Suppressor macrophage treated with lipopolysaccharide for 4 hours (primary cell): ENCODE results near the gene DNM2.
"Not testable (repeated sequence)": the region's sequence is repeated elsewhere in the genome, so short reads cannot be mapped to it uniquely, and the experiment has no call there.

Source experiments
- DNase-seq: peaks from one replicate; pipeline ENCODE4 v3.0.0-alpha.2; 2020

The DNM2 gene

DNA sequence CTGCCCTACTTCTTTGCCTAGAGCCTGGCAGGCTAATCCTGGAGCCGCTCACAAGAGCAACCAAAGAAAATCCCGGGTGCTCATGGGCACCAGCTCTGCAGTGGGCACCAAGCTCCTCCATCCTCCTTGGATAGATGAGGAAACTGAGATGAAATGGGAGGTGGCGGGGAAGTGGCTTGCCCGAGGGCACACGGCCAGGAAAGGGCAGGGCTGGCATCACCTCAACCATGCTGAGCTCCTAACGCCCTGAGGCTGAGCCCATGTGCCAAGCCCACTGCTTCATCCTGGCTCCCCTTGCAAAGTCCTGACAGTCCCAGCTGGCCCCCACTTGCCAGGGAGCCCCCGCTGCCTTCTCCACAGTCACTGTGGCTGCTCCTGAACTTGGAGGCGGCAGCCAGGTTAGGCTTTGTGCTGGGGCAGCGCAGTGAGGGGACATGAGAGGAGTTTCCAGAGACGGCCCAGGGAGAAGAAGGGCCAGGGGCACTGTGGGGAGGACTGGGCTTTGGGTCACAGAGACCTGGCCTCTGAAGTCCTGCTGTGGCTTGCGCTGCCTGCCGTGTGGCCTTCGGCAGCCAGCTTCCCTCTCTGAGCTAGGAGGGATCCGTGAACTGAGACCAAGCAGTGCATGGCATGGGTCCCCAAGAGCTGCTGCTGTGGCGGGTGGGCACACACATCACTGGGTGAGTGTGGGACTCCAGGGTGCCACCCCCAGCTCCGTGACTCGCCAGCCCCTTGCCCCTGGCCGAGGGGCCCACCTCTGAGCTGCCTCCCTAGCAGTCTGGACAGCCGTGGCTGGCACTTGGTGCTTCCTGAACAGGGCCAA is 100.6 kb downstream of the DNM2 start:
- DNase-seq = no peak

DNA sequence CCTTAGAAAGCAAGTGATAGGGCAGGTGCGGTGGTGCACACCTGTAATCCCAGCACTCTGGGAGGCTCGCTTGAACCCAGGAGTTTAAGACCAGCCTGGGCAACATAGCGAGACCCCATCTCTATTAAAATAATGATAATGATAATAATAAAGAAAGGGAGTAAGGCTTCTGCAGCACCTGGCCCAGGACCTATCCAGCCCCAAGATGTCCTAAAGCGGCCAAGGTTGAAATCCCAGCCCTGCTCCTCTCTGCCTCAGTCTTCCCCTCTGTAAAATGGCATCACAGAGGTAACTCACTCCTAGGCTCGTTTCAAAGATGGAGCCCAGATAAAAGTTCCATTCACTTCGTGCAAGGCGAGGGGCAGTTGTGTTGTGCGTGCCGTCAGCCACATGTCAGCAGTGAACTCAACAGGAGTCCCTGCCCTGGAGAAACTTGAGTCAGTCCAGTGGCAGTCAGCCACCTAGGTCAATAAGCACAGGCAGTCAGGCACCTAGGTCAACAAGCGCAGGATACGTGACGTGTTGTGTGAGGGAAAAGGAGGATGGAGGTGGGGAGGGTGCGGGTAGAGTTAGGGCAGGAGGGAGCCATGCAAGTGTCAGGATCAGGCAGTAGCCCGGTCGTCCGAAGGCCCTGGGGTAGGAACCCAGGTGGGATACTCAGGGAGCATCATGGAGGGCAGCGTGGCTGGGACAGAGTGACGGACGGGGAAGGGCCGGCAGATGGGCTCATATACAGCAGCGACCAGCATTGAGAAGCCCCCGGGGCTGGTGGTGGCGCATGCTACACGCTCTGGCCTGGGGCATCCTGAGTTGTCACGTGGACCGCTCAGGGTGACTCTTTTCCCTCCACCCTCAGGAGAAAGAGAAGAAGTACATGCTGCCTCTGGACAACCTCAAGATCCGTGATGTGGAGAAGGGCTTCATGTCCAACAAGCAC is 101.5 kb downstream of the DNM2 start:
- DNase-seq = no peak

DNA sequence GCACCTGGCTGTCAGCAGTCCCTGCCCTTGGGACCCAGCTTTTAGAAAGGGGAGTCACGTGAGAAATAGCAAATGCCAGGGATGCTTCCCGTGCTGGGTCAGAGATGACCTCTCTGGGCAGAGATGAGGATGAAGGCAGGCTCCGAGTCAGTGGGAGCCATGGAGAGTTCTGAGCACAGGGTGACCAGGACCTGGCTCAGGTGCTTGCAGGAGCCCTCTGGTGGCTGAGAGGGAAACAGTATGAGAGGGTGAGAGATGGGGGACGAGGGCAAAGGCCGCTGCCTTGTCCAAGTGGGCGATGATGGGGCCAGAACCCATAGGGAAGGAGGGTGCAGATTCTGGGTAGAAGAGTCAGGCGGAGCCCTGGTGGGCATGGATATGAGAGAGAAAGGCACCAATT is 102.3 kb downstream of the DNM2 start:
- peak; percentile 16 for DNase-seq

DNA sequence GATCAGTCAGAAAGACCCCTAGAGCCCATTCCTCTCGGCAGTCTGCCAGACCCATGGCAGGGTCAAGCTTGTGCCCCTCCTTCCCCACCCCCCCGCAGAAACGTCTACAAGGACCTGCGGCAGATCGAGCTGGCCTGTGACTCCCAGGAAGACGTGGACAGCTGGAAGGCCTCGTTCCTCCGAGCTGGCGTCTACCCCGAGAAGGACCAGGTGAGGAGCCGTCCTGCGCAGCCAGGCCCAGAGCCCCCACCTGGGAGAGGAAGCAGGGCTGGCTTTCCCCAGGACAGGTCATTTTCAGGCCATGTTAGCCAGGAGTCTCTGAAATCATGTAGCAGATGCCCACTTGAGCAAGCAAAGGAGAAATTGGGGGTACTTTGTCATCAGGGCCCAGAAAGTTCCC is 105.8 kb downstream of the DNM2 start:
- DNase-seq = no peak

DNA sequence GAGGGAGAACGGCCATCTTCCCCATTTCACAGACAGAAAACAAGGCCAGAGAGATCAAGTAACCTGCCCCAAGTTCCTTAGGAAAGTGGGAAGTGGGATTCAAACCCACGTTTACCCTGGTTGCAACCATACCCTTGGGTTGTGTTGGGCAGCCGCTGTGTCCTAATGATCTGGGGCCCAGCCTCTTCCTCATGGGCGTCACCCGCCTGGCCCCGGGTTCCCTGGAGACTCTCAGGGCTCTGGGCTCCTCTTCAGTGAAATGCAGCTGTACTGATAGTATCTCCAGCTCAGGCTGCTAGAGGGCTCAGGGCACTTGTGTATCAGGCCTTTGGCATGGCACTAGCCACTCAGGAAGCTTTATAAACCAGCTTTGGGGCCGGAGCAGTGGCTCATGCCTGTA is 108.4 kb downstream of the DNM2 start:
- no peak for DNase-seq

DNA sequence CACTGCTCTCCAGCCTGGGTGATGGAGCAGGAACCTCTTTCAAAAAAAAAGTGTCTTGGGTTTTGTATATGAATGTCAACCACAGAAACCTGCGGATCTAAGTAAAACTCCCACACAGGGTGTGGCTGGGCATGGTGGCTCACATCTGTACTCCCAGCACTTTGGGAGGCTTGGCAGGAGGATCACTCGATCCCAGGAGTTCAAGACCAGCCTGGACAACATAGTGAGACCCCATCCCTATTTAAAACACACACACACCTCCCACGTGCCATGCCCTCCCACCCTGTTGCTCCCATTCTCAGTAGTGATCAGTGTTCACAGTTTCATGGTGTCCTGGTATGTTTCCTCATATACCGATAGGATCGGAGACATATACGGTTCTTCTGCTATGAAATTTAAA is 109.0 kb downstream of the DNM2 start:
- DNase-seq = no peak

DNA sequence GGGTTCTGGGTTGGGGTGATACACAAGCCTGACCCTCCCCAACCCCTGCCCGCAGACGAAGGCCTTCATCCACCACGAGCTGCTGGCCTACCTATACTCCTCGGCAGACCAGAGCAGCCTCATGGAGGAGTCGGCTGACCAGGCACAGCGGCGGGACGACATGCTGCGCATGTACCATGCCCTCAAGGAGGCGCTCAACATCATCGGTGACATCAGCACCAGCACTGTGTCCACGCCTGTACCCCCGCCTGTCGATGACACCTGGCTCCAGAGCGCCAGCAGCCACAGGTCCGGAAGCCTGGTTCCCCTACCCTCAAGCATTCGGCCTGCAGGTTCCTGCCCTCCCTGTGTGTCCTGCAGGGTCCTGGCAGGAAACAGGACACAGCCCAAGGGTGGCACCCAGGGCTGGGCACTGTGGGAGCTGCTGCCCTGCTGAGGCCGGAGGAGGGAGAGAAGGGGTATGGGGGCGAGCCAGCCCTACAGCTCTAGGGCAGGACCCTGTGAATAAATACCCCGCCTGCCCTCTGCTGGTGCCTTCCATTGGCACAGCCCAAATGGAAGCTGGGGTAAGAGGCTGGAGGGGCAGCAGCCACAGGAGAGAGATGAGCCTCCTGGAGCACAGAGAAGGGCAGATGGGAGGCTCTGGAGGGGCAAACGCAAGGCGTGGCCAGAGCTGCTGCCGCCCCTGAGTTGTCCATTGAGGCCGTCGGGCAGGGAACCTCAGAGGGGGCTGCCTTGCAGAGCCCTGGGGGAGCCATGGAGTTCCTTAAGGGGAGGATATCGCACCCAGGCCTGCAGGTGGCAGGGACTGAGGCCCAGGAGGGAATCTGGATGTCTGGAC is 111.3 kb downstream of the DNM2 start:
- no peak for DNase-seq

DNA sequence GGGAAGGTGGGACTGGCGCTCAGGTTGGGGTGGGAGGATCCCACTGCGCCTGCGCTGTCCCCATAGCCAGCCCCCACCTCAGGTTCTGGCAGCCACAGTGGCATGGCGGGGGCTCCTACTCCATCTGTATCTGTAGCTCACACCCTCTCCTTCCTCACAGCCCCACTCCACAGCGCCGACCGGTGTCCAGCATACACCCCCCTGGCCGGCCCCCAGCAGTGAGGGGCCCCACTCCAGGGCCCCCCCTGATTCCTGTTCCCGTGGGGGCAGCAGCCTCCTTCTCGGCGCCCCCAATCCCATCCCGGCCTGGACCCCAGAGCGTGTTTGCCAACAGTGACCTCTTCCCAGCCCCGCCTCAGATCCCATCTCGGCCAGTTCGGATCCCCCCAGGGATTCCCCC is 112.1 kb downstream of the DNM2 start:
- DNase-seq = no peak

DNA sequence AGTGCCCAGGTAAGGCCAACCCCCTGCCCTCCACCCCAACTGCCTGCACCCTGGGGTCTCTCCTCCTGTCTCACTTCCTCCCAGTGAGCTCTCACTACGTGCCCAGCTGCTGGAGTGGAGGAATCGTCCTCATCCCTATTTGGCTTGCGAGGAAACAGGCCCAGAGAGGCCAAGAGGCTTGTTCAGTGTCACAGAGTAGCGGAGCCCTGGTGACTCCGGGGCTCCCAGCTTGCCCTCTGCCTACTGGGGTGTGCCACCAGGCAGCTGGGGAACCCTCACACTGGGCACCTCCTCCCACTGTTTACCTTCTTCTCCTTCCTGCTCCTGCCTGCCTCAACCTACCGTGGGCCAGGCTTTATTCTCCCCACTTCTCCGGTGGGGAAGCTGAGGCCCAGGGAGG is 112.5 kb downstream of the DNM2 start:
- no peak for DNase-seq

DNA sequence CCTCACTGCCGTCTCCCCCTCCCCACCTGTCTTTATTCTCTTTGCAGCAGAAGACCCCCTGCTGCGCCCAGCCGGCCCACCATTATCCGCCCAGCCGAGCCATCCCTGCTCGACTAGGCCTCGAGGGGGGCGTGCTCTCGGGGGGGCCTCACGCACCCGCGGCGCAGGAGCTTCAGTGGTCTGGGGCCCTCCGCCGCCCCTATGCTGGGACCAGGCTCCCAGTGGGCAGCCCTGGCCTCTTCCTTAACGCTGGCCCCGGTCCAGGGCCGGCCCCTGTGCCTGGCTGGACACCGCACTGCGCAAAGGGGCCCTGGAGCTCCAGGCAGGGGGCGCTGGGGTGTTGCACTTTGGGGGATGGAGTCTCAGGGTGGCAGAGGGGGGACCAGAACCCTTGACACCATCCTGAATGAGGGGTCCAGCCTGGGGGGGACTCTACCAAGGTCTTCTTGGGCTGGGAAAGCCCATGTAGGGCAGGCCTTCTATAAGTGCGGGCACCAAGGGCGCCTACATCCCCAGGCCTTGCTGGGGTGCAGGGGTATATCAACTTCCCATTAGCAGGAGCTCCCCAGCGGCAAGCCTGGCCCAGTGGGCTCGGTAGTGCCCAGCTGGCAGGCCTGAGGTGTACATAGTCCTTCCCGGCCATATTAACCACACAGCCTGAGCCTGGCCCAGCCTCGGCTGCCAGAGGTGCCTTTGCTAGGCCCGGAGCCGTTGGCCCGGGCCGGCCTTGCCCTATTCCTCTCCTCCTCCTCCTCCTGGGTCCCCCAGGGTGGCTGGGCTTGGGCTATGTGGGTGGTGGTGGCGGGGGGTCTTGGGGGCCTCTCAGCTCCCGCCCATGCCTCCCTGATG is 113.3 kb downstream of the DNM2 start:
- no peak for DNase-seq

DNA sequence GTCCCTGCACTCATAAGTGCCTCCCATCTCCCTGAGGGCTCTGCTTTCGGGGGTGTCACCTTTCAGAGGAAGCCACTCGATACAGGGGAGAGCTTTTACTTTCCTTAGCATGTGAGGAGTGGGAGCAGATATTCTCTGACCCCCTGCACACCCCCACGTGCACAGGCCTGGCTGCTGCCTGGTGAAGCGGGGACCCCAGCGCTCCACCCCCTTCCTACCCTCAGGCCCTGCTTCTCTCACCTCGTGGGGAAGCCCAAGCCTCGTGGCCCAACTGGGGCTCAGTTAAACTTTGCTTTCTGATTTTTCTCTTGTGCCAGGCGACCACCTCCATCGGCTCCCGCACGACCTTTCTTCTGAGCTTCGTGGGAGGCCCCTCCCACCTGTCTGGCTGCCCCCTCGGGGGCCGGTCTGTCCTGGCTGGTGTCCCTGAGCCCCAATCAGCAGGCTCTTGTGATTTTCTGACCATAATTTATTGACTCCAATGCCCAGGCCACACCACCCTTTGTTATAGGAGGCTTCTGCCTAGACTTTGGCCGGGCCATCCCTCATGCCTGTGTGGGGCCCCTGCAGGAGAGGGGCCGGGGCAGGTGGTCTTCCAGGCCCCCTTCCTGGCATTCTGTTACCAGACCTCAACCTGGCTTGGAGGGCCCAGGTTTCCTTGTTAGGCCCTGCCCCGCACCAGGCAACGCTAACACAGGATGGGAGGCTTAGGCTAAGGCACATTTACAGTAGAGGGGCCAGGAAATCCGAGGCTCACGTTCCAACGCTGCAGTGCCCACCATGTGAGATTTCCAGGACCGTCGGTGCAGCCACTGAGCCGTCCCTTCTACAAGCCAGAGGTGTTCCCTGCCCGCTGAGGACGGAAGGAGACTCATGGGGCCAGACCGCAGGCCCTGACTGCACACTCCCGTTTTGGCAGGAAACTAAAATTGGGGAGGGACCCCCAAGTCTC is 114.4 kb downstream of the DNM2 start:
- no peak for DNase-seq

DNA sequence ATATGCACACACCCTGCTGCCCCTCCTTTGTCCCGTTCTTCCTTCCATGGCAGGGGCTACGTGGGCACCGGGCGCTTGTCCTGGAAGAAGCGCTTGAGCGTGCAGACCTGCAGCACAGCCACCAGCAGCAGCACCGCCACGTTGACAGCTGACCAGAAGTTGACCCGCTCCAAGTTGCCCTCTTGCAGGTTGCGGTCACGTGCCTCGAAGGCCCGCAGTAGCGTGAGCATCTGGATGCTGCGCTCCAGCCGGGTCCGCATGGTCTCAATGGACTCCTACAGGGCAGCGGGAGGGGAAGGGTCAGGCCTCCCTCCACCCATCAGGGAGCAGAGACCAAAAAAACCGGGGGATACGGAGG is 115.0 kb downstream of the DNM2 start:
- no peak for DNase-seq

DNA sequence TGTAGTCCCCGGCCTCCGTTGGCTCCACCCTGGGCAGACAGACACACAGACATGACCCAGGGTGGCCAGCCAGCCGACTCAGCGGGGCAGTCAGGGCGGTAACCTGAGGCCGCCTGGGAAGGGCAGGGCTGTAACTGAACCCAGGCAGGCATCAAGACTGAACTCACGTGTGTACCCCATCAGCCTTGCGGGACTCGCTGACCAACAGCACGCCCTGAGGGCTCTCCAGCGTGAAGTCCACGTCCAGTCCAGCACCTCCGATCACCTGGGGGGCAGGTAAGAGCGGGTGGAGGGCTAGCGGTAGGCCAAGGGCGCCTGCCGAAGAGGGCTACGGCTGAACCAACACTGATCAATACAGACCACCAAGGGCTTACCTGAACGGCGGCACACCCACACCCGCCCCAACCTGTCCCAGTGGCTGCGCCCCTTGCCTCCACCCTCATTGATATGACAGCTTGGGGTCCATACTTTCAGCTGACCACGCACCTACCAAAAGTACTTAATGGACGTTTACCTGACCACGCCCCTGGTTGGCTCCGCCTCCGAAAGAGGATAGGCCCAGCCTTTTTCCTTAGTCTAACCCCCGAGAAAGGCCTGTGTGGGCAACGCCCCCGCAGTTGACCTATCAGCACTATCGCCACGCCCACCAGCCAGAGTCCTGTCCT is 117.3 kb downstream of the DNM2 start:
- no peak for DNase-seq

DNA sequence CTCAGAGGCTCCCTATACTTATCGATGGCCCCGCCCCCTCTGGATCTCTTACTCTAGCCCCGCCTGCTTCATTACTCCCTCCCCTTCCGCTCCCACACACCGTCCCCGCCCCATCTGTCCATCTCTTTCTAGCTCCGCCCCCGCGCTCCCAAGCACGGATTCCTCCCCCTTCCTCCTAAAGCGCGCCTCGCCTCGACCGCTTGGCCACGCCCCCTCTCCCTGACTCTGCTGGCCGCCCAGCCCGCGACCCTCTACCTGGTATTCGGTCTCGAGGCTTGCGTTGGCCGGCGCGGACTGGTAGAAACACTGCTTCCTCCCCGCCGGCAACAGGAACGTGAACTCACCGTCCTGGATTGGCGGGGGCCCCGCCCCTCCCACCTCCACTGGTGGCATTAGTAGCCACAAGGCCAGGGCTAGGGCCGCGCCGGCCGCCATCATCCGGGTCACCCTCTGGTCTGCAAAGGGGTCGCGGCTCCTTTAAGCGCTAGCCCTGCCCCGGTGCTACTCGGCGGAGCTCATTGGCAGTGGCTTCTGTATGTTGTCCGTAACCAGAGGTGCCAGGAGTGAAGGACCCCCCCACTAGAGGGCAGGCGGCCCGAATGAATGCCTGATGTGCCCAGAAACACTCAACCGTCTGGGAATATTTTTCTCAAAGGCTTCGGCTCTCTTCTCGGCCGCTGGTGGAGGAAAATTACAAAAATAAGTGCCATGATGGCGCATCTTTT is 118.0 kb downstream of the DNM2 start, which contains the start of gene TMED1:
Gene TMED1, minus strand, starts transcription at position 459 of the 725 bp plus-strand sequence. Its CDS starts 21 bp downstream, at position 438.
- peak; percentile 99 for DNase-seq

DNA sequence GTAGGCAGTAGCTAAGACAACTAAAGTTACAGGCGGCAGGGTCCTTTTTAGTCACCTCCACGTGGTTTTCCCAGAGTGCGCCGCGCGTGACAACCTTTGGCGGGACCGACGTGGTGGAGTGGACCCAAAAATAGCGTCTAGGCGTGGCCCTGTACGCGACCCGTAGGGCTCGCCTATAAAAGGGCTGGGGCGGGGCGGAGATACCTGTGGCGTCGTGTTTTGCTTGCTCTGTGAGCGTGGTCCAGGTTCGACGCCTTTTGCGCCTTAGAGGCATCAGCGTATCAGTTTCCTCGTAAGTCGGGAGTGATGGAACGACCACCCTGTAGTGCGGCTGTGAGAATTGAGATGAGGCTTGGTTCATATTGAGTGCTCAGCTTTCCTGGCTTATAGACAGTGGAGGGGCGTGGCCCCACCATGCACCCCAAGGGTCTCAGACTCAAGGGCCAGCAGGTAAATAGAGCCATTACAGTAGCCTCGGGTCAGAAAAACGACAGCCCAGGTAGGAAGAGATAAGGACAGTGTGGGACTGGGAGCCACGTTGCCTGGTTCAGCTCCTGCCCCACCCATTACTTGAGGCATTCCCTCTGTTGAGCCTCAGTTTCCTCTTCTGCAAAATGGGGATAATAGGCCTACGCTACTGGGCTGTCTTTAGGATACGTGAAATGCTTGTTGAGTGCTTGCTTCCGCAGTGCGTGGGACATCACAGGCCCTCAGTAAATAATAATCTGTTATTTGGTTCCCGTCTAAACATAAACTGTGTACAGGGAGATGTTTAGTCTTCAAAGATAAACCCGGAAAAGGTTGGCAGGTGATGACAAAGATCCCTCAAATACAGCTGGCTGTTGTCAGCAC is 118.8 kb downstream of the DNM2 start:
- DNase-seq = peak; percentile 87

DNA sequence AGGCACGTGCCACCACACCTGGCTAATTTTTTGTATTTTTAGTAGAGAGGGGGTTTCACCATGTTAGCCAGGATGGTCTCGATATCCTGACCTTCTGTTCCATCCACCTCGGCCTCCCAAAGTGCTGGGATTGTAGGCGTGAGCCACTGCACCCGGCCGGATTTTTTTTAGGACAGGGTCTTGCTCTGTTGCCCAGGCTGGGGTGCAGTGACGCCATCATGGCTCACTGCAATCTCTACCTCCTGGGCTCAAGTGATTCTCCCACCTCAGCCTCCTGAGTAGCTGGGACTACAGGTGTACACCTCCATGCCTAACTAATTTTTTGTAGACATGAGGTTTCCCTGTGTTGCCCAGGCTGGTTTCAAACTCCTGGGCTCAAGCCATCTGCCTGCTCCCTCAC is 119.8 kb downstream of the DNM2 start:
- DNase-seq = not testable (repeated sequence)

DNA sequence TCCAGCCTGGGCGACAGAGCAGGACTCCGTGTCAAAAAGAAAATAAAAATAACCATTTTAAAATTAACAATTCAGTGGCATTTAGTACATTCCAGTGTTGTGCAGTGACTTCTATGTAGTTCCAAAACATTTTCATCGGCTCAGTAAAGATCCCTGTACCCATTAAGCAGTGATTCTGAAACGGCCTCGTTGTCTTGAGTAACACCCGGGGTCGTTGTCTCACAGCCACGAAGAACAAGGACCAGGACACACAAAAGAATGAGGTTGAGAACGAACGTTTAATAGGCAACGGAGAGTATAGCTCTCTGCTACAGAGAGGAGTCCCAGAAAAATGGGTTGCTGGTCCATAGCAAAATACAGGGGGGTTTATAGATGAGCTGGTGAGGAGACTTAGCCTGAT is 120.5 kb downstream of the DNM2 start:
- DNase-seq = no peak
